Stimulated activated CD8-positive, alpha-beta memory T cell treated with anti-CD3 and anti-CD28 coated beads, Interleukin-7, amount 100 ng/mL, for 1 hour (primary cell): ENCODE results near the gene R3HCC1L.

Experiments used
- DNase-seq, 2 donors: peaks; one replicate each; pipeline ENCODE4 v3.0.0-alpha.2; 2020; ENCODE audit warnings: low read depth in 2 of 2

Gene R3HCC1L

GRCh38 chr10:98231417-98231816, 97.0 kb downstream of the R3HCC1L start:
- no peak for DNase-seq

- DNase-seq = no peak
Observed at GRCh38 chr10:98235846-98236245, 101.4 kb downstream of the R3HCC1L start.

GRCh38 chr10:98236862-98237261, 102.4 kb downstream of the R3HCC1L start:
- DNase-seq = no peak

GRCh38 chr10:98238391-98238790, 103.9 kb downstream of the R3HCC1L start:
- DNase-seq = no peak

GRCh38 chr10:98240524-98240923, 106.1 kb downstream of the R3HCC1L start:
- DNase-seq = no peak

- DNase-seq = no peak
Observed at GRCh38 chr10:98242823-98243222, 108.4 kb downstream of the R3HCC1L start.

- no peak for DNase-seq
Observed at GRCh38 chr10:98244141-98244540, 109.7 kb downstream of the R3HCC1L start.

GRCh38 chr10:98244586-98244985, 110.1 kb downstream of the R3HCC1L start:
- no peak for DNase-seq

- no peak for DNase-seq
Observed at GRCh38 chr10:98246911-98247805, 112.7 kb downstream of the R3HCC1L start.

GRCh38 chr10:98248018-98248417, 113.6 kb downstream of the R3HCC1L start:
- no peak for DNase-seq

GRCh38 chr10:98249134-98249533, 114.7 kb downstream of the R3HCC1L start:
- no peak for DNase-seq

- DNase-seq = no peak
Observed at GRCh38 chr10:98251399-98251798, 116.9 kb downstream of the R3HCC1L start.

GRCh38 chr10:98252464-98252863, 118.0 kb downstream of the R3HCC1L start:
- DNase-seq = no peak

GRCh38 chr10:98253499-98253898, 119.0 kb downstream of the R3HCC1L start:
- DNase-seq = no peak

- no peak for DNase-seq
Observed at GRCh38 chr10:98254234-98254974, 119.9 kb downstream of the R3HCC1L start.

- no peak for DNase-seq
Observed at GRCh38 chr10:98255146-98255877, 120.9 kb downstream of the R3HCC1L start.

- no peak for DNase-seq
Observed at GRCh38 chr10:98256692-98257091, 122.2 kb downstream of the R3HCC1L start.

GRCh38 chr10:98257198-98257597, 122.7 kb downstream of the R3HCC1L start:
- no peak for DNase-seq

GRCh38 chr10:98257961-98258360, 123.5 kb downstream of the R3HCC1L start:
- DNase-seq = no peak

- DNase-seq = no peak
Observed at GRCh38 chr10:98258683-98259454, 124.4 kb downstream of the R3HCC1L start.

GRCh38 chr10:98259606-98260315, 125.3 kb downstream of the R3HCC1L start:
- DNase-seq = no peak
